Transverse colon (tissue), 1 donor: ENCODE results near the gene SPINK6.

ENCODE experiments used
- EP300 ChIP-seq: sonication (generic); formaldehyde crosslinking; IDR thresholded peaks from one replicate; pipeline ENCODE4 v1.6.1; 2017; ENCODE audit warnings: antibody characterized with exemption, low read depth
- POLR2A ChIP-seq: fragments of 450-650 bp; IDR thresholded peaks from one replicate; pipeline ENCODE4 v1.6.1; 2016; ENCODE audit warnings: antibody characterized with exemption, mild to moderate bottlenecking, moderate library complexity

DNA sequence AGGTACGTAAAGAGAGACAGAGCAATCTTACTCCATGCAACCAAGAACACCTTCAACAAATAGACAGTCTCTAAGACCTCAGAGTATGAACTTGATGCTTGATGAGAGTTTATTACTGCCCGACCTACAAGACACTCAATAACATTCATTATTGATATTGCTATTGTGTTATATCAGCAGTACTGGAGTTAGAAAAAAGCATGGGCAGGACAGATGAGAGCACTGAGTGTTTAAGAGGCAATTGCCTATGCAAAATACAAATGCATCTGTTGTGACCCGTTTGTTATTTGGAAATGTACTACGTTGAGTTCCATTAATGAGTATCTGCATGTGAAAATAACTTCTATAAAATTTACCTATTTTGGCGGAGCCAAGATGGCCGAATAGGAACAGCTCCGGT is 27.4 kb downstream of the SPINK6 start:
- no peak for TF ChIP-seq POLR2A
- no peak for TF ChIP-seq EP300
